GM12891 (cell line): ENCODE measurements around the gene CP.
A peak's percentile ranks its signal among the peaks of the same experiment; 100 is the strongest.

Experiments
- DNase-seq: peaks from one replicate; pipeline ENCODE4 v3.0.0; 2011; ENCODE audit warnings: low spot score; ENCODE audit not compliant: insufficient read length
- FAIRE-seq: peaks from 2 replicates; lab custom pipeline; 2011; peaks lifted over from hg19 to GRCh38; lab: Jason Lieb, UNC
- PAX5 ChIP-seq: IDR thresholded peaks from 2 replicates; pipeline ENCODE4 v1.6.1; 2011; ENCODE audit warnings: low read length, moderate library complexity, mild to moderate bottlenecking; ENCODE audit not compliant: insufficient read depth, severe bottlenecking
- POLR2A ChIP-seq: IDR thresholded peaks from 2 replicates; pipeline ENCODE4 v1.6.1; 2011; ENCODE audit warnings: low read depth, low read length, control low read depth
- POLR2AphosphoS5 ChIP-seq: IDR thresholded peaks from 2 replicates; pipeline ENCODE4 v1.6.1; 2011; ENCODE audit warnings: low read depth, low read length, control low read depth
- POU2F2 ChIP-seq: IDR thresholded peaks from 2 replicates; pipeline ENCODE4 v1.6.1; 2011; ENCODE audit warnings: low read depth, mild to moderate bottlenecking, control low read depth, low read length, moderate library complexity
- SPI1 ChIP-seq: IDR thresholded peaks from 2 replicates; pipeline ENCODE4 v1.6.1; 2011; ENCODE audit warnings: low read depth, low read length, control low read depth
- TAF1 ChIP-seq: IDR thresholded peaks from 2 replicates; pipeline ENCODE4 v1.6.1; 2011; ENCODE audit warnings: low read depth, low read length, control low read depth

CP gene

DNA sequence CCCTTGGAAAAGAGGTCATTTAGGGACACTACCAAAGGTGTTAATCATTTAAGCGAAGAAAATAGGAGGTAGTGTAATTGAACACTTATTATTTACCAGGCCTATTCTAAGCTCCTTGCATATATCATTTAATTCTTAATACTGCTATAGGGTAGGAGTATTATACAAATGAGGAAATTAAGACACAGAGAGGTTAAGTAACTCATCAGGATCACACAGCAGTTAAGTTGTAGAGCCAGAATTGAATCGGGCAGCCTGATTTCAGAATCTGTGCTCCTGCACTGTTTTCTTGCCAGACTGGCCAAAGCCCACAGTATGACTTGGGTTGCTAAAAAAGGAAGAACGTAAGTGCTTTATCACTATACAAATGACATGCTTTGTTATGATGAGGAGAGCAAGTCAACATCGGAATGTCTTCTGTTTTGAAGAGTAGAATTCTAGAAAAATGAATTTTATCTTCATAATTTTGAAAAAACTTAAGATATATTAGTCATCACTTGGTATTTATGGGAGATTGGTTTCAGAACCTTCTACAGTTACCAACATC is 60.8 kb downstream of the CP start:
- DNase-seq (no peak), FAIRE-seq (no peak)
- TF ChIP-seq POLR2A (no peak), TAF1 (no peak), PAX5 (no peak), POU2F2 (no peak), SPI1 (no peak), POLR2AphosphoS5 (no peak)

DNA sequence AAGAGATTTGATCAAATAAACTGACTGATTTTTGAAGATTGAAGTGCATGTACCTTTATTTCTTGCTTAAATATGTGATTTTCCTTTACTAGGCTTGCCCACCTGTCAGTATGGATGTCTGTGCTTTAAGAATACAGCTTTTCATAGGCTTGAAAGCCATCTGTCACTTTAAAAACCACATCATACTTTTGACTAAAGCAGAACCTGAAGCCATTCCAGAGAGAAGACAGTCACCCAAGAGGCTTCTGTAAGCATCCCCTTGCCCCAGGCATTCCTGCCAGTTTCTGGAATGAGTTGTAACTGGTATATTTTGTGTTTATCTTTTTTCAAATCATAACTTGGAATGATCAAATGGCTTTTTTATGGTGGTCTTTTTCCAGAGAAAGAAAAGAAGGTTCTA is 68.2 kb downstream of the CP start:
- TF ChIP-seq TAF1, result no peak
- TF ChIP-seq POU2F2, result no peak
- no peak for TF ChIP-seq POLR2A
- no peak for TF ChIP-seq PAX5
- TF ChIP-seq POLR2AphosphoS5, result no peak
- no peak for TF ChIP-seq SPI1
- DNase-seq (no peak), FAIRE-seq (no peak)

DNA sequence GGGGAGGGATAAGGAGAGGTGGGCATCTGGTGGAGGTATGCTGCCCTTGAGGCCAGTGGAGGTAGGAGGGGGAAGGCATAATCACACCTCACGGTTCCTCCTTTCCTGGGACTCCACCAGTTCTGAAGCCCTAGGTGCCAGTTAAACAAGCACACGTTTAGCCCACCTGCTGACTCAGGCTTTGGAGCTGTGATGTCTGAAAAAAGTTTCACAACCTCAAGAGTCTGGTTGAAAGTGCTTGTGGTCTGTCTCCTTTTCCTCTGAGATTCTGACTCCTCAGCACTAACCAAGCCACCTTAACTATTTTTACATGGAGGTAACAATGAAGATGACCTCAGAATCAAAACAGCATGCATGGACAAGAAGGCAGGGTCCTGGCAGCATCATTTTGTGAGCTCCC is 69.2 kb downstream of the CP start:
- TF ChIP-seq POU2F2 (no peak), SPI1 (0 out of 2 replicates have a peak, but pooled peaks have one; percentile 5)
- DNase-seq, result no peak
- FAIRE-seq, result peak; percentile 91

DNA sequence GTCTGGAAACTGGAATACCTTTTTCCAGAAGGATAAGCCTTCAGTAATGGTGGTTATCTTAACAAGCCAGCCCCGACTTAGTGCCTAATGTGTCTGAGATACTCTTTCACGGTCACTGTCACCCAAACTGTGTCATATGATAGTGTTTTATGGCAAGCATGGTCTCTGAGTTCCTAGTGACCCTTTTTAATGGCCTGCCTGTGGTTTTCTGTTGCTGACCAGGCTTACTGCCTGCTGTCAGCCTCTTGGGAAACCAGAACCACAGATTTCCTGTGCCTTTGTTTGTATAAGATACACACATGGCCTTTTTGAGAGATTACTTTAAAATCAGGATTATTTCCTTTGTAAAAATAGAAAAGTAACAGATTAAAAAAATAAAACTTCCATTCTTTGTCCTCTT is 69.8 kb downstream of the CP start:
- TF ChIP-seq PAX5 (no peak), TAF1 (no peak), POLR2AphosphoS5 (no peak), POU2F2 (no peak)
- DNase-seq (no peak), FAIRE-seq (peak; percentile 72)

DNA sequence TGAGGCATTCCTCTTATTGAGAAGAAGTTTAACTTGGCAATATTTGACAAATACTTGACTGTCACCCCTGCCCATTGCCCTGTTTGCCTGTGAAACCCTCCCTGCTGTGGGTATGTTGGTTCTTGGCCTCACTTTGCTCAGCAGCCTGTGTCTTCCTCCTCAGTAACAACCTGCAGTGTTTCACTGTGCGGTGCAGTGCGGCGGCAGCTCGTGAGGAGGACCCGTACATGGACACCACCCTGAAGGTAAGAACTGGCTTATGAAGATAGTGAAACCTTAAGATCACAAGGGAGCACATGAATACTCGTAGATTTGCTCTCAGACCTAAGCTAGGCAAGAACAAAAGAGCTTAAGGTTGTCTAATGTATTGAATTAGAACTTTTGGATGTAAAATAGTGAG is 71.2 kb downstream of the CP start:
- FAIRE-seq (no peak), DNase-seq (no peak)
- TF ChIP-seq SPI1 (no peak), POLR2A (no peak), TAF1 (no peak), POLR2AphosphoS5 (no peak), POU2F2 (no peak), PAX5 (no peak)

- no peak for DNase-seq
- TF ChIP-seq PAX5, result no peak
- TF ChIP-seq SPI1, result peak; percentile 66
- peak; percentile 91 for FAIRE-seq
Measured at GRCh38 chr3:149145974-149146373, 75.7 kb downstream of the CP start.

GRCh38 chr3:149145356-149145755 is 76.3 kb downstream of the CP start:
- DNase-seq, result no peak
- FAIRE-seq, result peak; percentile 31
- TF ChIP-seq POLR2AphosphoS5, result no peak
- TF ChIP-seq POLR2A, result no peak
- TF ChIP-seq SPI1, result no peak
- no peak for TF ChIP-seq POU2F2
- no peak for TF ChIP-seq PAX5
- no peak for TF ChIP-seq TAF1

- FAIRE-seq (no peak), DNase-seq (no peak)
- no peak for TF ChIP-seq POLR2AphosphoS5
- TF ChIP-seq POLR2A, result no peak
- no peak for TF ChIP-seq TAF1
- no peak for TF ChIP-seq SPI1
- no peak for TF ChIP-seq PAX5
Measured at GRCh38 chr3:149142682-149143081, 78.9 kb downstream of the CP start.

DNA sequence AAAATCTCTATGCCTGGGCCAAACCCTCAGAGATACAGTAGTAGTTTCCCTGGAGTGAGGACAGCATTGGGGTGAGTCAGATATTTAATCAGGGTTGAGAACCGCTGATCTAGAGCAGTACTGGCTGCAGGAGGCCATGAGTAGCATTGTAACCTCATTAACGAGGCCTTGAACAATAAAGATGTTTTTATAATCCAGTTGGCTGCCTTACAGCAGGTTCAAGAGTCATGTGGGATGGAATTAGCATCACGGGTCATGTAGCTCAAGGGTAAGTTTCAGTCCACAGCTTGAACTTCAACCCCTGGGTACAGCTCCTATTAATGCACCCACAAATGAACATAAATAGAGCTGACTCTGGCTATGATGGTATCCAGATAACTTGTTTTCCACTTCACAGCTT is 87.1 kb downstream of the CP start:
- no peak for DNase-seq
- no peak for TF ChIP-seq POLR2AphosphoS5
- TF ChIP-seq SPI1, result no peak
- FAIRE-seq, result no peak

DNA sequence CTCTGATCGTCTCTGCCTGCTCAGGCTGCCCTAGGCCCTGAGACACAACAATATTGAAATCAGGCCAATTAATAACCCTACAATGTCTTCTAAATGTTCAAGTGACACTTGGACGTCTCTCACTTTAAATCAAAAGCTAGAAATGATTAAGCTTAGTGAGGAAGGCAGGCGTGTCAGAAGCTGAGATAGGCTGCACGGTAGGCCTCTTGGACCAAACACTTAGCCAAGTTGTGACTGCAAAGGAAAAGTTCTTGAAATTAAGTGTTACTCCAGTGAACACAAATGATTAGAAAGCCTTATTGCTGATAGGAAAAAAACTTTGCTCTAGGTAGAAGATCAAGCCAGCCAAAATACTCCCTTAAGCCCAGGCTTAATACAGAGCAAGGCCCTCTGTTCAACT is 90.0 kb downstream of the CP start:
- FAIRE-seq (no peak), DNase-seq (no peak)
- TF ChIP-seq POU2F2 (no peak), POLR2AphosphoS5 (no peak), POLR2A (no peak), TAF1 (no peak), SPI1 (no peak), PAX5 (no peak)
